T1000 (cell line): ENCODE data around the gene HRC.
"Not testable (repeated sequence)": the region's sequence is repeated elsewhere in the genome, so short reads cannot be mapped to it uniquely, and the experiment has no call there.

ENCODE experiments used
- DNase-seq: peaks from one replicate; lab custom pipeline; 2025; ENCODE audit warnings: mixed read lengths; lab: John Stamatoyannopoulos, UW

The HRC gene

DNA sequence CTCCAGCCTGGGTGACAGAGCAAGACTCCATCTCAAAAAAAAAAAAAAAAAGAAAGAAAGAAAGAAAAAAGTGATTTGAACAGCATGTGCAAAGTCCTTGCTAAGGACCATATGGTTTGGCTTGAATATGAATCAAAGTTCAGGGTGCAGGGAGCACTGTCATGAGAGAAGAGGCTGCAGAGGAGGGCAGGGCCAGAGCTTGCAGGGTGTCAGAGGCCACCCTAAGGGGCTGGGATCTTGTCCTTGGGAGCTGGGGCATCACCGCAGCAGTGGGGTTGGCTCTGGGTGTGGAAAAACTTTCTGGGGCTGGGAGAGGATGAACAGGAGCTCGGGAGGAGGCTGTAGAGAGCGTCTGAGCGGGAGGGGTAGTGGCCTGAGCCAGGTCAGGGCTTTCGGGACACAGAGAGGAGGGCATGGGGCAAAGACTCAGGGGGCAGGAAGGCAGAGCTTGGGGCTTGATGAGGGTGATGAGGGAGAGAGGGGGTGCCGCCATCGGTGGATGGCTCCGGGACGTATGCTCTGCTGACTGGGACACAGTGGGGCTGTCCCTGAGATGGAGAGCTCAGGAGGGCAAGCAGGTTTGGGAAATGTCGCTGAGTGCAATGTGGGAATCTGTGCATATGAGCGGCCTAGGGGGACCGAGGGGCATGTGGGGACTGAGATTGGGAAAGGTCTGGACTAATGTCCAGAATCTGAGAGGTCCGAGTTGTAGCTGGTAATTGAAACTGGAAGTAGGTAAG lies 5.4 kb upstream of the HRC start:
- DNase-seq = no peak

- peak; percentile 55 for DNase-seq
These were observed 2.4 kb upstream of the HRC start, which contains the start of gene TRPM4 for GRCh38 chr19:49157445-49158224. Gene TRPM4, plus strand, starts transcription at chr19:49157792. Its CDS starts 75 bp downstream, at chr19:49157867.

GRCh38 chr19:49155820-49156346 lies 687 bp upstream of the HRC start:
- DNase-seq = no peak

- no peak for DNase-seq
These were observed 917 bp downstream of the HRC start for GRCh38 chr19:49154279-49154678.

DNA sequence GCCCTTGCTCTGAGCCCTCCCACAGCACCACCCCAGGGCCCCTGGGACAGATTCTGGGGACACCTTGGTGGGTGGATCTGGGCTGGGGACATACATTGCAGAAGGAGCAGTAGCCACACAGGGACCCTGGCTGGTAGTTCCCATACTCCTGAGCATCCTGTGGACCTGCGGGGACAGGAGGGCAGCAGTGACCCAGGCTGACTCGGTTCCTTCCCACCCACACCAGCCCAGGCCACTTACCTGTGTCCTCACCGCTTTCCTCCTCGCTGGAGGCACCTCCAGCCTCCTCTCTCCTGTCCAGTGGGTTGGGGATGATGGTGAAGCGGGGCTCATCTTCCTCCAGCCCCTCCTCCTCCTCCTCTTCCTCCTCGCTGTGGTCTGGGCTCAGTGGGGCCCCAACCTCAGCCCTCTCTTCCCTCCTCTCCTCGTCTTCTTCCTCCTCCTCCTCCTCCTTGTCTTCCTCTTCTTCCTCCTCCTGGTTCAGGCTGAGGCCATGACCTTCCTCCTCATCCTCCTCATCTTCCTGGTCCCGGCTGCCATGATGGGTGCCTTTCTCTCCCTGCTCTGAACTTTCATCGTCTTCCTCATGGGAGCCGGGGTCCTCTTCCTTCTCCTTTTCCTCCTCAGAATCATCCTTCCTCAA lies 1.9 kb downstream of the HRC start:
- no peak for DNase-seq

- DNase-seq = no peak
These were observed 3.1 kb downstream of the HRC start for GRCh38 chr19:49152119-49152550.

DNA sequence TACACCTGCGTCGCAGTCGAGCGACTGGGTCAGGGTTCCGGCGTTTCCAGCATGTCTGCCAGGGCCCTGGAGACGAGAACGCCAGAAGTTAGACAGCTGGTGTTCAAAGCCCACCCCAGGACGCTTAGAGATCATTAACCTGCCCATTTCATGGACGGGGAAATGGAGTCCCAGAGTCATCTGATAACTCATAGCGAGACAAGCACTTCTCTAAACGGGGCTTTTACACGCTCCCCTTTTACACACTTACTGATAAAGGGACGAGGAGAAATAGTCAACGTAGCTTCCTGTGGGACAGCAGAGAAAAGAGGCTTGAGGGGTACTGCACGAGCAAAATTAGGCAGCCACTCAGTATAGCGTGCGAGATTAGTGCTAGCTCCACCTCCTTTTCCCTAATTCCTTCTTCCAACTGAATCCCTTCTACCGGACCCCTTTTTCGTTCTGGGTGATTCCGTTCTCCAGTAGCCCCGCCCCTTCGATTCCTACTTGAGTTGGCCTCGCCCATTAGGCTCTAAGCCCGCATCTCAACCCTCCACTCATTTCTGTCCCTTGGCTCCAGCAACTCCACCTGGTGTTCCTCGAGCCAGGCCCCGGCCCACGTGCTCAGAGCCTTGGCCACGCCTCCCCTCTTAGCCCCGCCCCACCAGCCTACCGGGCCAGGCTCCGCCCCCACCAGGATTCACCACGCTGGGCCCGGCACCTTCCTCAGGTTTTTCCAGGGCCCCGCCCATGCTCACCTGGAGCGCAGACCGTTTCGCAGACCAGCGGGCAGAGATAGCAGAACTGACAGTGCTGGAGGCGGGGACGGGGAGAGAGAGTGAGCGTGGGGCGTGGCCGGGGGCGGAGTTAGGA lies 3.7 kb downstream of the HRC start:
- DNase-seq = no peak

DNA sequence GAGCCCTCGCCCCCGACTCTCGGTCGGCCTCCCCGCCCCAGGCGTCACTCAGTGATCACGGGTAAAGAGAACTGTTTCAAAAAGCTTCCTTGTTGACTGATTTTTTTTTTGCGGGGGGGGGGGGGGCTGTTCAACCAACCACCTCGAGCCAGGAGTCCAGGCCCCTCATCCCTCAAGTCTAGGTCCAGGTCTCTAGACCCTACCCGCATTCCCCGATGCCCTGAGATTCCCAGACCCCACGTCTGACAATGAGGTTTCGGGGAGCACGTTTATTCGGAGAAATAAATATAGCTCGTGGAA lies 4.3 kb downstream of the HRC start:
- no peak for DNase-seq

DNA sequence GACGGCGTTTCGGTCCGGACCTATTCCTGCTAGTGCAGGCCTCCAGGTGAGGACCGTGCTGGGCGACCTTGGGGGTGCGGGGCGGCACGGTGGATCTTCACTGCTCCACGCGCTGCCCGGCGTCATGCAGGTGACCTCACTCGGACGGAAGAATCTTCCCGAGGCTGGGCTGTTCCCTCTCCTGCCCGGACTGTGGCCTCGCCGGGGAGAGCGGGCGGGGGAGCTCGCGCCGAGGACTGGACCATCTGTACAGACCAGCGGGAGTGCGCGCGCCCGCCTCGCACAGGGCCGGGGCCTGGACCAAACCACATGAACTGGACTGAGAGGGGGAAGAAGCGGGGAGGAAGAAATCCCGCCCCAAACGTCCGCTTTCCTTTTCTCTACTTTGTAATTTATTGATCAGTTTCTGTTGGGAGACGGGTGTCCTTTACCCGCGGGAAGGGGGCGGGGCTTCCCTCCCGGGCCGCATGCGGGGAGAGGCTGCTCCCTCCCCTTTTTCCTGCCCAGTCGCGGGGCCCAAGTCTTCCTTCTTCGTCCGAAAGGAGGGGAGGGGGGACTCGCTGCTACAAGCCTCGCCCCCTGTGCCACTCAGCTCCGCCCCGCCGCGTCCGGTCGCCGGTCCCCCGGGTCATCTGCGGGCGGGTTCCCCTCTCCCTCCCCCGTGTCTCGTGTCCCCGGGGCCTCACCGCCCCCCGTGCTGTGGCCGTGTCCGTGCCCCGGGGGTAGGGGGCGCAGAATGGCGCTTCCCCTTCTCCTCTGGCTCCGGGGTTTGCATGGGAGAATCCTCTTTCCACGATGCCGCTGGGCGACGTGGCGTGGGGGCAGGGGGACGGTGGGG lies 4.9 kb downstream of the HRC start:
- DNase-seq = peak; percentile 70

- peak; percentile 54 for DNase-seq
These were observed 5.5 kb downstream of the HRC start for GRCh38 chr19:49149652-49150105.

GRCh38 chr19:49148784-49149651 lies 6.2 kb downstream of the HRC start:
- peak; percentile 93 for DNase-seq

GRCh38 chr19:49148044-49148682 lies 7.0 kb downstream of the HRC start:
- no peak for DNase-seq

DNA sequence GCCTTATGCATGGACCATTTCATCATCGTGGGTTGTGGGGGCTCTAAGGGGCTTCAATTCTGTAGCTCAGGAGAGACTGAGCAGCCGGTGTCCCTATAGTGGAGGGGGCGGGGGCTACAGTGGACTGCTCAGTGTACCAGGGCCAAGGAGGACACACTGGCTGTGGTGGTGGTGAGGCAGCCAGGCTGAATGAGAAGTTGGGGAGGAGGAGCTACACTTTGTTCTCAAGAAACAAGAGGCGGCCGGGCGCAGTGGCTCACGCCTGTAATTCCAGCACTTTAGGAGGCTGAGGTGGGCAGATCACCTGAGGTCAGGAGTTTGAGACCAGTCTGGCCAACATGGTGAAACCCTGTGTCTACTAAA lies 8.8 kb downstream of the HRC start:
- not testable (repeated sequence) for DNase-seq

DNA sequence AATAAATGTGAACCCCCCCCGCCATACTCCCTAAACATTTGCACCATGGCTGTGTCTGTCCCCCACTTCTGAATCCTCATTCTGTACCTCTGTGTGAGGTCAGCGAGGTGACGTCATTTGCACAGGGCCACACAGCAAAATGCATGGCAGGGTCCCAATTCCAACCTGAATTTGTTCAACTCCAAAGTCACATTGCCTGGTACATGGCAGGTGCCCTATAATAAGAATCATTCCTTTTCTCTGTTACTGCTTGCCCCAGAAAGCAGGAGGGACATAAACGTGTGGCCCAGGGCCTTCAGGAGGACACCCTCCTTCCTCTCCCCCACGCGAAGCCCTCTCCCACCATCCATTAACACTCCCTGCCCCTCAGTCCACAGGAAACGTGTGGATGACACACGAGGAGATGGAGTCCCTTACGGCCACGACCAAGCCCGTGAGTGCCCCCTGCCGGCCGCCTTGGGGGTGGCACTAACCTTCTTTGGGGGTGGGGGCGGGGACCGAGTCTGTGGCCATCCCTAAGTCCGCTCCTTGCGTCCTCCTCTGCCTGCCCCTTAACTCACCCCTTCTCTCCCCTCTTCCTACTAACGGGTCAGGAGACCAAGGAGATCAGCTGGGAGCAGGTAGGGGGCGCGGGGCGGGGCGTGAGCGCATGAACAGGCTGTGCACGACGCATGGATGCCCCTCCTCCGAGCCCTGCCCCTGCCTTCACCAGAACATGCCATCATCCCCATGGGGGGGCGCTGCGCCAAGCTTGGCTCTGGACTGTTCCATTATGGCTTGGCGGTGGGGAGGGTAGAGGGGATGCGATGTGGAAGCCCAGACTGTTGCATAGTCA lies 9.4 kb downstream of the HRC start:
- peak; percentile 27 for DNase-seq

DNA sequence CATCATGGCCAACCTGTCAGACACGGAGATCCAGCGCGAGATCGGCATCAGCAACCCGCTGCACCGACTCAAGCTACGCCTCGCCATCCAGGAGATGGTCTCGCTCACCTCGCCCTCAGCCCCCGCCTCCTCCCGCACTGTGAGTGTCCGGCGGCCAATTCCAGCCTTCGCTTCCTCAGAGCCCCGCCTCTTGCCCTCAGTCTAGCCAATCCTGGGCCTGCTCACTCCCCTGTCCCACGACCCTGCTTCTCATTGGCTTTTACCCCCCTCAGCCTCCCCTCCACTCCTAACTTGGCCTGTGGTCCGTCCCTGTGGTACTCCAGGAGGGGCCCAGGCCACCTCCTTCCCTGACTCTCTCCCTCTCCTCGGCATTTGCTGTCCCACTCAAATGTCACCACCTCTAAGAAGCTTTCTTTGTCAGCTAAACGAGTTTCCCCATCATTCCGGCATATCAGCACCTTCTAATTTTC lies 12.3 kb downstream of the HRC start:
- DNase-seq = peak; percentile 86

GRCh38 chr19:49141352-49141751 lies 13.8 kb downstream of the HRC start:
- DNase-seq = no peak

DNA sequence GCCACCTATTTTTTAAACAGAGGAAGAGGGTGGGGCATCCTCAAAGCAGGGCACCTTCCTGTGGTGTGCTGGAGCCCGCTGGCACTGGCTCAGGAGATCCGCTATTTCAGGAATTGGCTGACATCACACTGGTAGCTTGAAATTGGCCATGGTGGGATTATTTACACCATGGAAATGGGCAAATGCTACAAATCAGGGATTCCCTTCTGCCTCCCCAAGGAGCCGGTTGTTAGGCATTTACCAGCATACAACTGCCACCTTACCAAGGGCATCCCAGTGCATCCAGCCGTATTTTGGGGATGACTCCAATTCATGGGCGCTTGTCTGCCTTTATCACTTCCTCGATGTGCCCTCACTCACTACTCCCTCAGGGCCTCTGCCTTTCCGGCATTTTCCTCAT lies 14.2 kb downstream of the HRC start:
- no peak for DNase-seq

DNA sequence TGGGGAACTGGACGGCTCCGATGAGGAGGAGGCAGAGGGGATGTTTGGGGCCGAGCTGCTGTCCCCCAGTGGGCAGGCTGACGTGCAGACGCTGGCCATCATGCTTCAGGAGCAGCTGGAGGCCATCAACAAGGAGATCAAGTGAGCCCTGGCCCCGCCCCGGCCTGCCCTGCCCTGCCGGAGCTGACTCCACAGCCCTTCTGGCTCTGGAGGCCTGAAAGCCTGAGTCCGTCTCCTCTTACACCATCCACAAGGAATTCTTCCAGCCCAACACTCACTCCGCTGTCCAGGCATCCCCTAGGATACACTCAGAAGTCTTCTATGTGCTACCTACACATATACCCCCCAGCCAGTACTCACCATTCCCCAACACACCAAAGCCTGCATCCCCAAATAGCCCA lies 18.4 kb downstream of the HRC start:
- DNase-seq = no peak
